ENCODE measurements around the gene EIF3F. TPM values are rescaled to one million over a fixed set of nuclear protein-coding genes. Genes with fewer than 3 reads are reported as not detected.

Gene EIF3F, protein sequence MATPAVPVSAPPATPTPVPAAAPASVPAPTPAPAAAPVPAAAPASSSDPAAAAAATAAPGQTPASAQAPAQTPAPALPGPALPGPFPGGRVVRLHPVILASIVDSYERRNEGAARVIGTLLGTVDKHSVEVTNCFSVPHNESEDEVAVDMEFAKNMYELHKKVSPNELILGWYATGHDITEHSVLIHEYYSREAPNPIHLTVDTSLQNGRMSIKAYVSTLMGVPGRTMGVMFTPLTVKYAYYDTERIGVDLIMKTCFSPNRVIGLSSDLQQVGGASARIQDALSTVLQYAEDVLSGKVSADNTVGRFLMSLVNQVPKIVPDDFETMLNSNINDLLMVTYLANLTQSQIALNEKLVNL
- total RNA-seq (2016; rRNA removed; fragmentation: Illumina TruSeq; extraction: Trizol) (187 and 191 TPM in 2 replicates), polyA plus RNA-seq (2011; rRNA removed) (95.1 and 109 TPM in 2 replicates), polyA minus RNA-seq (2011; rRNA and poly(A)+ RNA removed; ENCODE audit: low replicate concordance) (104 and 166 TPM in 2 replicates), Bru-seq, nascent RNA (percentile 79 among the genes with signal in this experiment), BruChase-seq, experiment 1, labeled RNA remaining after a 6-hour chase (percentile 81 among the genes with signal in this experiment), BruChase-seq, experiment 2, labeled RNA remaining after a 2-hour chase (percentile 72 among the genes with signal in this experiment)
- 151 and 167 TPM in 2 replicates for total RNA-seq (2016; cell fraction: cytosol; rRNA removed; fragmentation: Illumina TruSeq; extraction: Trizol; ENCODE audit: low read depth)
- 159 and 176 TPM in 2 replicates for total RNA-seq (2016; cell fraction: insoluble cytoplasmic fraction; rRNA removed; fragmentation: Illumina TruSeq; extraction: Trizol)
- total RNA-seq (2016; cell fraction: membrane; rRNA removed; fragmentation: Illumina TruSeq; extraction: Trizol): 328 and 363 TPM in 2 replicates
- total RNA-seq (2016; cell fraction: nucleus; rRNA removed; fragmentation: Illumina TruSeq; extraction: Trizol): 86.8 and 101 TPM in 2 replicates
- 132 and 133 TPM in 2 replicates for polyA plus RNA-seq (2011; cell fraction: cytosol; rRNA removed)
- 154 and 206 TPM in 2 replicates for polyA plus RNA-seq (2011; cell fraction: nucleus; rRNA removed)
- polyA plus RNA-seq (2012): 198 and 238 TPM in 2 replicates
- polyA plus RNA-seq (2016; cell fraction: cytosol; fragmentation: Illumina TruSeq; extraction: Trizol; ENCODE audit: low read depth): 208 and 251 TPM in 2 replicates
- polyA plus RNA-seq (2016; cell fraction: insoluble cytoplasmic fraction; fragmentation: Illumina TruSeq; extraction: Trizol; ENCODE audit: low read depth): 167 and 205 TPM in 2 replicates
- 396 and 465 TPM in 2 replicates for polyA plus RNA-seq (2016; cell fraction: membrane; fragmentation: Illumina TruSeq; extraction: Trizol; ENCODE audit: low read depth)
- 135 and 154 TPM in 2 replicates for polyA plus RNA-seq (2016; cell fraction: nucleus; fragmentation: Illumina TruSeq; extraction: Trizol; ENCODE audit: insufficient read depth, low read depth)
- 106 and 122 TPM in 2 replicates for polyA minus RNA-seq (2011; cell fraction: cytosol; rRNA and poly(A)+ RNA removed)
- 53.3 and 57.3 TPM in 2 replicates for polyA minus RNA-seq (2011; cell fraction: nucleus; rRNA and poly(A)+ RNA removed)
- long read RNA-seq, experiment 1, transcript EIF3F-201 (8 exons, 1,254 nt): major isoform, 505 of 520 reads
- long read RNA-seq, experiment 1, partial matches to known transcripts: 3 of 520 reads
- long read RNA-seq, experiment 1, other reads (novel, unspliced or antisense): 9 of 520 reads
- long read RNA-seq, experiment 2, transcript EIF3F-201 (8 exons, 1,254 nt): major isoform, 704 of 800 reads
- long read RNA-seq, experiment 2, transcript EIF3F-203 (3 exons, 609 nt): minor isoform, 7 of 800 reads
- long read RNA-seq, experiment 2, partial matches to known transcripts: 38 of 800 reads
- long read RNA-seq, experiment 2, other reads (novel, unspliced or antisense): 47 of 800 reads

DNA sequence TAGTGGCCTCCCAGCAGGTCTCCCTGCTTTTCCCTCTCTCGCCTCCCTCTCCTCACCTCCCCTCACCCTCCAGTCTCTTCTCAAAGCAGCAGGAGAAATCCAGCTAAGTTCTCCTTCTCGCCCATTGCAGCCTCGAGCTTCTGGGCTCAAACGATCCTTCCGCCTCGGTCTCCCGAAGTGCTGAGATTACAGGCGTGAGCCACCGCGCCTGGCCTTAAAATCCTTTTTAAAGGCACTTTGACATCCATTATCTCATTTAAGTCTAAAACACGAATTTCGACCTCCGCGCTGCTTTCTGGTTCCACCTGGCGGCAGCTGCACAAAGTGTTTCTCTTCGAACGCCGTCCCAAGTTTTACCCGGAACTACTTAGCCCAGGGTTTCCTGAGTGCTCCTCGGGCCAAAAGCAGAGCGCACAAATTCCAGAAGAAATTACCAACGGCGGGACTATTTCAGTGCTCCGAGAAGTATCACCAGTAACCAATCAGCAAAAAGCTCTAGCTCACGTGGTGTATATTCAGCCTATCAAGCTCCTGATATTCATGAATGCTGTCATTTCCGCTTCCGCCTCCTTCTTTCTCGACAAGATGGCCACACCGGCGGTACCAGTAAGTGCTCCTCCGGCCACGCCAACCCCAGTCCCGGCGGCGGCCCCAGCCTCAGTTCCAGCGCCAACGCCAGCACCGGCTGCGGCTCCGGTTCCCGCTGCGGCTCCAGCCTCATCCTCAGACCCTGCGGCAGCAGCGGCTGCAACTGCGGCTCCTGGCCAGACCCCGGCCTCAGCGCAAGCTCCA lies at the start of gene EIF3F:
TSS of gene EIF3F (plus strand) at position 570 of the 792 bp plus-strand sequence. CDS start at position 586, 16 bp downstream.
- Histone ChIP-seq H3K36me3 (replicated peaks in 1 of 2; ENCODE audit: control insufficient read depth in 1 of 2, insufficient read depth in 2 of 2, low read length in 2 of 2) (peaks cover 8 to 18% of the 10 kb centered on the region in 2 experiments), H3K4me2 (ENCODE audit: low read depth, low read length) (peak within 1 kb of the TSS; percentile 96), H3K9me3 (ENCODE audit: low read length) (no peaks in the 10 kb centered on the region), H3K9ac (ENCODE audit: insufficient read depth, low read depth, low read length) (peak within 1 kb of the TSS; percentile 91), H2AFZ (ENCODE audit: low read length) (peak within 1 kb of the TSS; percentile 93), H3K27me3 (ENCODE audit: control insufficient read depth in 1 of 2, insufficient read depth in 2 of 2, low read length in 2 of 2) (peaks cover 0 to 3% of the 10 kb centered on the region in 2 experiments; a peak in 2 of 5 replicates), H3K4me3 (replicated peaks in 1 of 3; ENCODE audit: insufficient read depth in 1 of 3, low read depth in 2 of 3, low read length in 3 of 3) (peak within 1 kb of the TSS; percentile 84 to 96 (median 92)), H3K79me2 (ENCODE audit: insufficient read depth, low read length) (peaks cover 25% of the 10 kb centered on the region), H4K20me1 (ENCODE audit: insufficient read depth, low read length) (no peaks in the 10 kb centered on the region; the same call in 1 of the 2 replicates), H3K27ac (ENCODE audit: extremely low read length, insufficient read depth, low read length) (peak within 1 kb of the TSS; percentile 60), H3K4me1 (ENCODE audit: insufficient read depth, low read length) (peaks cover 25% of the 10 kb centered on the region)
- in situ Hi-C loops (cut with HindIII; ENCODE audit: extremely low pct_ligation_motif_present, low pct_unique_long_range_greater_than_20kb): loop anchor here (5.0 kb wide), 1 partner anchor 95 kb away; no protein-coding TSS in a partner anchor
- under 1% methylated on average over 28 of the region's 47 CpGs for whole genome bisulfite sequencing (ENCODE audit: low lambda C conversion rate)
- no TSS peak for BruUV-seq (replicated peaks)
- peak; percentile 98 for ATAC-seq
- DNase-seq (ENCODE audit: low spot score): peak; percentile 99
- intact Hi-C loops (cut with micrococcal nuclease; ENCODE audit: unreplicated experiment): loop anchor here (1.0 kb wide), 1 partner anchor 95 kb away; no protein-coding TSS in a partner anchor
- ChIA-PET POLR2A (interaction anchor here (0.8 to 1.3 kb wide), 5 partner anchors 13 to 924 kb away, joined by 3 to 6 read pairs (median 3); partner anchors contain the start of gene AKIP1), CTCF (ENCODE audit: low intra/inter-chr PET ratio, low total read pairs) (interaction anchor here (1.9 kb wide), 1 partner anchor 94 kb away, joined by 31 read pairs; no protein-coding TSS in a partner anchor)
- peak; percentile 97 for FAIRE-seq
- TF ChIP-seq BATF2 (CRISPR knock-in tag; IDR thresholded peaks at IDR 0.05) (no peak), ZNF605 (CRISPR knock-in tag; IDR thresholded peaks at IDR 0.05) (peak; percentile 95), XBP1 (CRISPR knock-in tag; IDR thresholded peaks at IDR 0.05) (no peak), HDAC1 (CRISPR knock-in tag; IDR thresholded peaks at IDR 0.05) (peak; percentile 84), RARG (CRISPR knock-in tag; IDR thresholded peaks at IDR 0.05; ENCODE audit: low read depth) (no peak), HNF4A (CRISPR knock-in tag; IDR thresholded peaks at IDR 0.05) (peak; percentile 46), CBFB (CRISPR knock-in tag; IDR thresholded peaks at IDR 0.05) (peak; percentile 73; the same call in 1 of the 2 replicates), ZNF230 (CRISPR knock-in tag; IDR thresholded peaks at IDR 0.05) (peak; percentile 57; the same call in 1 of the 2 replicates), ZNF598 (CRISPR knock-in tag; IDR thresholded peaks at IDR 0.05; ENCODE audit: borderline replicate concordance) (no peak), ELF4 (CRISPR knock-in tag; IDR thresholded peaks at IDR 0.05; ENCODE audit: borderline replicate concordance) (peak; percentile 55; the same call in 1 of the 2 replicates)
- TF ChIP-seq, protein P1, sequence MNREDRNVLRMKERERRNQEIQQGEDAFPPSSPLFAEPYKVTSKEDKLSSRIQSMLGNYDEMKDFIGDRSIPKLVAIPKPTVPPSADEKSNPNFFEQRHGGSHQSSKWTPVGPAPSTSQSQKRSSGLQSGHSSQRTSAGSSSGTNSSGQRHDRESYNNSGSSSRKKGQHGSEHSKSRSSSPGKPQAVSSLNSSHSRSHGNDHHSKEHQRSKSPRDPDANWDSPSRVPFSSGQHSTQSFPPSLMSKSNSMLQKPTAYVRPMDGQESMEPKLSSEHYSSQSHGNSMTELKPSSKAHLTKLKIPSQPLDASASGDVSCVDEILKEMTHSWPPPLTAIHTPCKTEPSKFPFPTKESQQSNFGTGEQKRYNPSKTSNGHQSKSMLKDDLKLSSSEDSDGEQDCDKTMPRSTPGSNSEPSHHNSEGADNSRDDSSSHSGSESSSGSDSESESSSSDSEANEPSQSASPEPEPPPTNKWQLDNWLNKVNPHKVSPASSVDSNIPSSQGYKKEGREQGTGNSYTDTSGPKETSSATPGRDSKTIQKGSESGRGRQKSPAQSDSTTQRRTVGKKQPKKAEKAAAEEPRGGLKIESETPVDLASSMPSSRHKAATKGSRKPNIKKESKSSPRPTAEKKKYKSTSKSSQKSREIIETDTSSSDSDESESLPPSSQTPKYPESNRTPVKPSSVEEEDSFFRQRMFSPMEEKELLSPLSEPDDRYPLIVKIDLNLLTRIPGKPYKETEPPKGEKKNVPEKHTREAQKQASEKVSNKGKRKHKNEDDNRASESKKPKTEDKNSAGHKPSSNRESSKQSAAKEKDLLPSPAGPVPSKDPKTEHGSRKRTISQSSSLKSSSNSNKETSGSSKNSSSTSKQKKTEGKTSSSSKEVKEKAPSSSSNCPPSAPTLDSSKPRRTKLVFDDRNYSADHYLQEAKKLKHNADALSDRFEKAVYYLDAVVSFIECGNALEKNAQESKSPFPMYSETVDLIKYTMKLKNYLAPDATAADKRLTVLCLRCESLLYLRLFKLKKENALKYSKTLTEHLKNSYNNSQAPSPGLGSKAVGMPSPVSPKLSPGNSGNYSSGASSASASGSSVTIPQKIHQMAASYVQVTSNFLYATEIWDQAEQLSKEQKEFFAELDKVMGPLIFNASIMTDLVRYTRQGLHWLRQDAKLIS (CRISPR knock-in tag; IDR thresholded peaks at IDR 0.05): 0 out of 2 replicates have a peak, but pooled peaks have one; percentile 45

All from HepG2 (cell line).